Left ventricle myocardium inferior (tissue), 1 donor: ENCODE data around the gene DIDO1. TPM values are rescaled to one million over a fixed set of nuclear protein-coding genes. Genes with fewer than 3 reads are reported as not detected.
"Not testable (repeated sequence)": the region's sequence is repeated elsewhere in the genome, so short reads cannot be mapped to it uniquely, and the experiment has no call there.

Experiments used
- DNase-seq: peaks from one replicate; pipeline ENCODE4 v3.0.0-alpha.2; 2020
- H3K27ac ChIP-seq: fragments of 200-600 bp; replicated peaks from 2 replicates; pipeline ENCODE4 v1.8.0; 2021
- H3K27me3 ChIP-seq: fragments of 200-600 bp; 2 replicates; pipeline ENCODE4 v1.8.0; 2021; ENCODE audit warnings: low read depth
- H3K36me3 ChIP-seq: fragments of 200-600 bp; 2 replicates; pipeline ENCODE4 v1.8.0; 2021
- H3K4me1 ChIP-seq: fragments of 200-600 bp; 2 replicates; pipeline ENCODE4 v1.8.0; 2021
- H3K4me3 ChIP-seq: fragments of 200-600 bp; 2 replicates; pipeline ENCODE4 v1.8.0; 2021; ENCODE audit warnings: mild to moderate bottlenecking, moderate library complexity
- H3K9me3 ChIP-seq: fragments of 200-600 bp; replicated peaks from 2 replicates; pipeline ENCODE4 v1.8.0; 2021
- CTCF ChIP-seq: fragments of 200-600 bp; IDR thresholded peaks from 2 replicates; pipeline ENCODE4 v1.8.0; 2021; ENCODE audit warnings: antibody characterized with exemption, mild to moderate bottlenecking, borderline replicate concordance
- intact Hi-C: fragments of 100-400 bp; cut with micrococcal nuclease; formaldehyde crosslinking; loops from one replicate; pipeline ENCODE4 v1.11.0; 2022
- total RNA-seq: library from RNA; stranded (reverse); fragmentation: NEBNext Ultra II Directional; extraction: Animal tissue kit (Norgen Biotek cat#: 25700); gene quantifications from one replicate; pipeline ENCODE4 v1.2.1, GENCODE V29; 2021
- donor health status: DM: no; HTN: yes; CAD: no; lungs with severe emphysema.

The DIDO1 gene
- total RNA-seq, 1 donor from 2014 or later: 37.0 TPM

GRCh38 chr20:62855120-62855519, 71.2 kb downstream of the DIDO1 start:
- no peaks in the 10 kb centered on the region for H3K9me3 ChIP-seq
- TF ChIP-seq CTCF: no peak
- H3K4me3 ChIP-seq: no peak overlapping the region
- DNase-seq: no peak
- no peaks in the 10 kb centered on the region for H3K27me3 ChIP-seq
- intact Hi-C loops: no loop called here
- H3K4me1 ChIP-seq: peaks cover 6% of the 10 kb centered on the region
- peaks cover 42% of the 10 kb centered on the region for H3K36me3 ChIP-seq
- no peak overlapping the region for H3K27ac ChIP-seq

GRCh38 chr20:62854121-62854520, 72.2 kb downstream of the DIDO1 start:
- no peaks in the 10 kb centered on the region for H3K9me3 ChIP-seq
- peaks cover 42% of the 10 kb centered on the region for H3K36me3 ChIP-seq
- H3K27me3 ChIP-seq: no peaks in the 10 kb centered on the region
- DNase-seq: no peak
- no peaks in the 10 kb centered on the region for H3K4me1 ChIP-seq
- intact Hi-C loops: no loop called here
- no peak for TF ChIP-seq CTCF
- H3K27ac ChIP-seq: no peak overlapping the region
- no peak overlapping the region for H3K4me3 ChIP-seq

GRCh38 chr20:62853304-62853703, 73.0 kb downstream of the DIDO1 start:
- H3K4me1 ChIP-seq, H3K27me3 ChIP-seq, H3K4me3 ChIP-seq, intact Hi-C loops, H3K27ac ChIP-seq, DNase-seq, H3K9me3 ChIP-seq: not testable (repeated sequence)
- peaks cover 42% of the 10 kb centered on the region for H3K36me3 ChIP-seq

- DNase-seq: no peak
- intact Hi-C loops: no loop called here
- no peak for TF ChIP-seq CTCF
- H3K27me3 ChIP-seq: no peaks in the 10 kb centered on the region
- H3K36me3 ChIP-seq: peaks cover 42% of the 10 kb centered on the region
- H3K4me3 ChIP-seq: no peak overlapping the region
- H3K9me3 ChIP-seq: no peaks in the 10 kb centered on the region
- no peaks in the 10 kb centered on the region for H3K4me1 ChIP-seq
- no peak overlapping the region for H3K27ac ChIP-seq
Observed at GRCh38 chr20:62852841-62853240, 73.5 kb downstream of the DIDO1 start.

DNA sequence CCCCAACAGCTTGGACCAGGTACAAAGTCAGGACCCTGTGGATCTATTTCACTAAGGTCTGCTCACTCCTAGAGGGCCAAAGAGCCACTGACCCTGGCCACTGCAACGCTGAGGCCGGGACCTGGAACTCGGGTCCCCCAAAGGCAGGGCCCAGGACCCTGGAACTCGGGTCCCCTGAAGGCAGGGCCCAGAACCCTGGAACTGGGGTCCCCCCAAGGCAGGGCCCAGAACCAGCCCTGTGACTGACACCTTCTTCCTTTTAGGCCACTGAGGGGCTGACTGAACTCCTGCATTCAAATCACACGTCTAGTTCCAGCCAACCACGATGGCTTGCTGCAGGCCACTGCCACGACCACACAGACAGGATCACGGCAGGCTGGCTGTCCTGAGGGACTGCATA, 74.1 kb downstream of the DIDO1 start:
- no peak for DNase-seq
- Histone ChIP-seq H3K9me3 (no peaks in the 10 kb centered on the region), H3K27me3 (no peaks in the 10 kb centered on the region), H3K4me1 (peaks cover 3% of the 10 kb centered on the region), H3K36me3 (peaks cover 39% of the 10 kb centered on the region), H3K27ac (no peak overlapping the region), H3K4me3 (no peak overlapping the region)
- TF ChIP-seq CTCF: no peak
- intact Hi-C loops: no loop called here

DNA sequence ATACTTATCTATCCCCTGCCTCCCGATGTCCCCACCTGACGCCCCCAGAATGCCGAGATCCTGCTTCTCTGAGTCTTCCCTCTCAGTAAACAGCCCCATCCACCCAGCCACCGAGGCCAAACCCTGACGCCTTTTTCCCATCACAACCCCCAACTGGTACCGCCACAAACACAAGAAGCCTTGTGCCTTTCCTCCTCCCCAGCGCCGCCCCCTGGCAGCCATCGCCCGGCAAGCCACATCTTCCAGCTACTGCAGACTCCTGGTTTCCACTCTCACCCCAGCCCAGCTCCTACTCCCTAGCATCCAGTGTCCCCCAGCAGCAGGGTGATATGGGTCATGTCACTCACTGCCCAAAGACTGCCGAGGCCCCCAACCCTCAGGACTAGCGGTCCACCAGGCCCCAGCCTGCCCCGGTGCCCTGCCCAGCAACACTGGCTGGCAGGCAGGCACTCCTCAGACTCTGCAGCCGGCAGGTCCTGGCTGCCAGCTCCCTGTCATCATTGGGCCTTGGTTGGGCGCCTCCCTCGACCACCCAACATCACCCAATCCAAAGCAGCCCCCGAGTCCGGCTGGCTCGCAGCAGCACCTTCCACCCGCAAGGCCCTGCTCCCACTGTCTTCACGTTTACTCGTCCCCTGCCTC, 75.9 kb downstream of the DIDO1 start:
- Histone ChIP-seq H3K36me3 (peaks cover 34% of the 10 kb centered on the region), H3K9me3 (no peaks in the 10 kb centered on the region), H3K4me3 (no peak overlapping the region), H3K27ac (no peak overlapping the region), H3K27me3 (no peaks in the 10 kb centered on the region), H3K4me1 (peaks cover 3% of the 10 kb centered on the region)
- no peak for DNase-seq
- intact Hi-C loops: no loop called here
- TF ChIP-seq CTCF: no peak
